Loucy (cell line): ENCODE measurements around the gene ABCC3.

Experiments used
- CTCF ChIP-seq: fragments of 200-600 bp; sonication (generic); conservative IDR thresholded peaks from 2 replicates; pipeline ENCODE4 v1.5.1; 2014; ENCODE audit warnings: mild to moderate bottlenecking, antibody characterized with exemption, low read length
- EZH2phosphoT487 ChIP-seq: fragments of 200-600 bp; IDR thresholded peaks from 2 replicates; pipeline ENCODE4 v1.6.1; 2018; ENCODE audit warnings: antibody characterized with exemption, mild to moderate bottlenecking, moderate library complexity, borderline replicate concordance

- TF ChIP-seq CTCF (no peak), EZH2phosphoT487 (no peak)
Measured at GRCh38 chr17:50658616-50659015, 23.9 kb downstream of the ABCC3 start.
